H1 (cell line): ENCODE data around the gene CNIH1.

ENCODE experiments used
- TCF12 ChIP-seq: IDR thresholded peaks from 2 replicates; pipeline ENCODE4 v1.6.1; 2011; ENCODE audit warnings: low read depth, mild to moderate bottlenecking, low read length
- TEAD4 ChIP-seq: IDR thresholded peaks from 2 replicates; pipeline ENCODE4 v1.6.1; 2012; ENCODE audit warnings: low read depth, low read length, inconsistent platforms, mixed read lengths
- TF ChIP-seq, protein P1 (sequence below): IDR thresholded peaks from 2 replicates; pipeline ENCODE4 v1.6.1; 2012; ENCODE audit warnings: inconsistent platforms
- TF ChIP-seq, protein P2 (sequence below), 3 experiments: IDR thresholded peaks; 1 replicate in 2 of 3; 2 replicates in 1 of 3; pipeline versions ENCODE4 v1.5.1 to v1.6.1; 2011; ENCODE audit warnings: low read length in 3 of 3, mild to moderate bottlenecking in 3 of 3, inconsistent platforms in 2 of 3, low read depth in 1 of 3, moderate library complexity in 1 of 3; ENCODE audit not compliant: insufficient read depth in 1 of 3; ENCODE audit errors: control extremely low read depth in 1 of 3

GRCh38 chr14:54471641-54472040 lies 30.5 kb upstream of the CNIH1 start:
- TF ChIP-seq TEAD4 (no peak), TCF12 (no peak)
- TF ChIP-seq, protein P1, sequence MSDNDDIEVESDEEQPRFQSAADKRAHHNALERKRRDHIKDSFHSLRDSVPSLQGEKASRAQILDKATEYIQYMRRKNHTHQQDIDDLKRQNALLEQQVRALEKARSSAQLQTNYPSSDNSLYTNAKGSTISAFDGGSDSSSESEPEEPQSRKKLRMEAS: no peak
- TF ChIP-seq, protein P2, sequence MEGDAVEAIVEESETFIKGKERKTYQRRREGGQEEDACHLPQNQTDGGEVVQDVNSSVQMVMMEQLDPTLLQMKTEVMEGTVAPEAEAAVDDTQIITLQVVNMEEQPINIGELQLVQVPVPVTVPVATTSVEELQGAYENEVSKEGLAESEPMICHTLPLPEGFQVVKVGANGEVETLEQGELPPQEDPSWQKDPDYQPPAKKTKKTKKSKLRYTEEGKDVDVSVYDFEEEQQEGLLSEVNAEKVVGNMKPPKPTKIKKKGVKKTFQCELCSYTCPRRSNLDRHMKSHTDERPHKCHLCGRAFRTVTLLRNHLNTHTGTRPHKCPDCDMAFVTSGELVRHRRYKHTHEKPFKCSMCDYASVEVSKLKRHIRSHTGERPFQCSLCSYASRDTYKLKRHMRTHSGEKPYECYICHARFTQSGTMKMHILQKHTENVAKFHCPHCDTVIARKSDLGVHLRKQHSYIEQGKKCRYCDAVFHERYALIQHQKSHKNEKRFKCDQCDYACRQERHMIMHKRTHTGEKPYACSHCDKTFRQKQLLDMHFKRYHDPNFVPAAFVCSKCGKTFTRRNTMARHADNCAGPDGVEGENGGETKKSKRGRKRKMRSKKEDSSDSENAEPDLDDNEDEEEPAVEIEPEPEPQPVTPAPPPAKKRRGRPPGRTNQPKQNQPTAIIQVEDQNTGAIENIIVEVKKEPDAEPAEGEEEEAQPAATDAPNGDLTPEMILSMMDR (IDR thresholded peaks at IDR 0.05; ENCODE audit: control extremely low read depth in 1 of 3, insufficient read depth in 1 of 3, low read depth in 1 of 3, low read length in 3 of 3): no peak
